Iris pigment epithelial cell (primary cell): ENCODE data around the gene CTAG2.
"Not testable (repeated sequence)": the region's sequence is repeated elsewhere in the genome, so short reads cannot be mapped to it uniquely, and the experiment has no call there.

Experiments used
- DNase-seq: peaks from one replicate; pipeline ENCODE4 v3.0.0-alpha.2; 2011; ENCODE audit warnings: low read depth

Gene CTAG2

GRCh38 chrX:154653413-154653812 lies at the start of gene CTAG2:
TSS of gene CTAG2 (minus strand) at chrX:154653579. CDS start at chrX:154653515, 64 bp downstream.
- DNase-seq, result not testable (repeated sequence)

- no peak for DNase-seq
Measured at GRCh38 chrX:154698630-154699248, 45.4 kb upstream of the CTAG2 start.

- DNase-seq, result peak; percentile 54
Measured at GRCh38 chrX:154696676-154697045, 43.3 kb upstream of the CTAG2 start.

GRCh38 chrX:154695911-154696675 lies 42.7 kb upstream of the CTAG2 start:
- DNase-seq, result peak; percentile 81

GRCh38 chrX:154693394-154693793 lies 40.0 kb upstream of the CTAG2 start:
- no peak for DNase-seq

GRCh38 chrX:154690438-154690837 lies 37.1 kb upstream of the CTAG2 start:
- not testable (repeated sequence) for DNase-seq

GRCh38 chrX:154672084-154672483 lies 18.7 kb upstream of the CTAG2 start:
- not testable (repeated sequence) for DNase-seq

- not testable (repeated sequence) for DNase-seq
Measured at GRCh38 chrX:154670848-154671247, 17.5 kb upstream of the CTAG2 start.

GRCh38 chrX:154661899-154662298 lies 8.5 kb upstream of the CTAG2 start:
- DNase-seq, result no peak

- DNase-seq, result no peak
Measured at GRCh38 chrX:154661170-154661569, 7.8 kb upstream of the CTAG2 start.

- no peak for DNase-seq
Measured at GRCh38 chrX:154660541-154660940, 7.2 kb upstream of the CTAG2 start.

GRCh38 chrX:154658957-154659356 lies 5.6 kb upstream of the CTAG2 start:
- no peak for DNase-seq

- DNase-seq, result no peak
Measured at GRCh38 chrX:154658187-154658586, 4.8 kb upstream of the CTAG2 start.

- no peak for DNase-seq
Measured at GRCh38 chrX:154657226-154657805, 3.9 kb upstream of the CTAG2 start.

GRCh38 chrX:154655786-154656185 lies 2.4 kb upstream of the CTAG2 start:
- DNase-seq, result no peak

- no peak for DNase-seq
Measured at GRCh38 chrX:154655346-154655745, 2.0 kb upstream of the CTAG2 start.

GRCh38 chrX:154654925-154655324 lies 1.5 kb upstream of the CTAG2 start:
- DNase-seq, result no peak

- DNase-seq, result no peak
Measured at GRCh38 chrX:154654372-154654771, 993 bp upstream of the CTAG2 start.

- DNase-seq, result no peak
Measured at GRCh38 chrX:154653048-154653401, 354 bp downstream of the CTAG2 start.

- no peak for DNase-seq
Measured at GRCh38 chrX:154652311-154653047, 900 bp downstream of the CTAG2 start.

GRCh38 chrX:154650221-154650510 lies 3.2 kb downstream of the CTAG2 start:
- DNase-seq, result no peak

GRCh38 chrX:154649503-154650220 lies 3.7 kb downstream of the CTAG2 start:
- DNase-seq, result no peak
